Measurements from ENCODE around the gene GTF3C5. TPM values are rescaled to one million over a fixed set of nuclear protein-coding genes. Genes with fewer than 3 reads are reported as not detected.
A peak's percentile ranks its signal among the peaks of the same experiment; 100 is the strongest.

Gene GTF3C5
- total and polyA plus RNA-seq, 9 donors: 32.3 to 71.6 (median 52.2) TPM

GRCh38 chr9:133031130-133031422 lies 279 bp downstream of the GTF3C5 start:
- intact Hi-C loops (cut with DNase I): no loop called here
- Histone ChIP-seq H3K4me3 (peak overlapping the region; percentile 98), H3K4me1 (ENCODE audit: insufficient read depth) (peaks cover 12% of the 10 kb centered on the region), H3K27ac (peak overlapping the region; percentile 79 to 85), H3K36me3 (no peaks in the 10 kb centered on the region), H3K9me3 (no peaks in the 10 kb centered on the region), H3K27me3 (no peaks in the 10 kb centered on the region)
- no peak for DNase-seq
- TF ChIP-seq EP300 (IDR thresholded peaks at IDR 0.05) (no peak), CTCF (IDR thresholded peaks at IDR 0.05) (no peak), POLR2A (IDR thresholded peaks at IDR 0.05) (no peak)
- 1% methylated on average over 16 of the region's 16 CpGs for WGBS, 3 donors

- Histone ChIP-seq H3K27me3 (no peaks in the 10 kb centered on the region), H3K36me3 (no peaks in the 10 kb centered on the region), H3K27ac (no peak overlapping the region), H3K9me3 (no peaks in the 10 kb centered on the region), H3K4me1 (ENCODE audit: insufficient read depth) (peaks cover 12% of the 10 kb centered on the region), H3K4me3 (peak overlapping the region; percentile 98)
- 51 to 57% (median 54%) methylated on average over 10 of the region's 10 CpGs for WGBS, 3 donors
- intact Hi-C loops (cut with DNase I): no loop called here
- DNase-seq: no peak
- TF ChIP-seq EP300 (IDR thresholded peaks at IDR 0.05): no peak
- TF ChIP-seq POLR2A (IDR thresholded peaks at IDR 0.05): no peak
- no peak for TF ChIP-seq CTCF (IDR thresholded peaks at IDR 0.05)
Measured at GRCh38 chr9:133031496-133031911, 707 bp downstream of the GTF3C5 start.

- Histone ChIP-seq H3K9me3 (no peaks in the 10 kb centered on the region), H3K4me1 (ENCODE audit: insufficient read depth) (peaks cover 12% of the 10 kb centered on the region), H3K27ac (no peak overlapping the region), H3K27me3 (no peaks in the 10 kb centered on the region), H3K36me3 (no peaks in the 10 kb centered on the region), H3K4me3 (no peak overlapping the region)
- TF ChIP-seq EP300 (IDR thresholded peaks at IDR 0.05): no peak
- TF ChIP-seq POLR2A (IDR thresholded peaks at IDR 0.05): no peak
- no peak for TF ChIP-seq CTCF (IDR thresholded peaks at IDR 0.05)
- intact Hi-C loops (cut with DNase I): no loop called here
- DNase-seq: no peak
- WGBS, 3 donors: 93 to 95% (median 93%) methylated on average over 10 of the region's 10 CpGs
Measured at GRCh38 chr9:133032171-133032570, 1.4 kb downstream of the GTF3C5 start.

- Histone ChIP-seq H3K9me3 (no peaks in the 10 kb centered on the region), H3K27me3 (no peaks in the 10 kb centered on the region), H3K36me3 (no peaks in the 10 kb centered on the region), H3K4me3 (no peak overlapping the region), H3K4me1 (ENCODE audit: insufficient read depth) (peaks cover 8% of the 10 kb centered on the region), H3K27ac (no peak overlapping the region)
- DNase-seq: no peak
- TF ChIP-seq EP300 (IDR thresholded peaks at IDR 0.05): no peak
- no peak for TF ChIP-seq CTCF (IDR thresholded peaks at IDR 0.05)
- no peak for TF ChIP-seq POLR2A (IDR thresholded peaks at IDR 0.05)
- 81 to 86% (median 81%) methylated on average over 6 of the region's 6 CpGs for WGBS, 3 donors
- intact Hi-C loops (cut with DNase I): loop anchor here in 1 of 4 donors (5.0 kb wide), 1 partner anchor 112 kb away; no protein-coding TSS in a partner anchor
Measured at GRCh38 chr9:133035669-133036068, 4.9 kb downstream of the GTF3C5 start.

Measured in ovary (tissue), 9 donors.